ENCODE results near the gene SPIN1. TPM values are rescaled to one million over a fixed set of nuclear protein-coding genes. Genes with fewer than 3 reads are reported as not detected.

Gene SPIN1
- polyA plus RNA-seq, 3 donors, result 11.0 to 14.0 (median 11.3) TPM

GRCh38 chr9:88508326-88508725 lies 120.1 kb downstream of the SPIN1 start:
- no peaks in the 10 kb centered on the region for H3K36me3 ChIP-seq (replicated peaks in 1 of 2; ENCODE audit: control insufficient read depth in 1 of 2, insufficient read depth in 2 of 2, low read length in 2 of 2)
- no peak overlapping the region for H3K4me2 ChIP-seq (replicated peaks; ENCODE audit: extremely low read depth, low read length, poor library complexity, severe bottlenecking)
- no peaks in the 10 kb centered on the region for H3K79me2 ChIP-seq (ENCODE audit: insufficient read depth, low read length)
- peaks cover 3% of the 10 kb centered on the region for H3K4me1 Mint-ChIP-seq
- H3K4me1 ChIP-seq (ENCODE audit: control insufficient read depth in 1 of 2, insufficient read depth in 2 of 2, low read length in 2 of 2), result no peaks in the 10 kb centered on the region
- no peaks in the 10 kb centered on the region for H3K36me3 Mint-ChIP-seq
- H4K20me1 ChIP-seq (ENCODE audit: insufficient read depth, low read length), result no peaks in the 10 kb centered on the region
- H3K9me3 ChIP-seq (replicated peaks in 1 of 2; ENCODE audit: control insufficient read depth in 1 of 2, insufficient read depth in 1 of 2, low read length in 2 of 2), result peaks cover 0 to 4% of the 10 kb centered on the region in 2 donors
- H3K4me3 ChIP-seq (replicated peaks in 1 of 3; ENCODE audit: low read depth in 2 of 3, low read length in 3 of 3), result no peak overlapping the region
- H3K9me3 Mint-ChIP-seq, result peaks cover 0 to 7% (median 4%) of the 10 kb centered on the region in 7 donors
- no peaks in the 10 kb centered on the region for H3K27me3 ChIP-seq (ENCODE audit: control insufficient read depth in 2 of 2, insufficient read depth in 2 of 2, low read length in 2 of 2)
- no peak overlapping the region for H3K27ac Mint-ChIP-seq
- H2AFZ ChIP-seq (ENCODE audit: insufficient read depth, low read depth, low read length, poor library complexity, severe bottlenecking), result no peak overlapping the region
- DNase-seq, result no peak
- H3K27ac ChIP-seq (ENCODE audit: low read depth in 1 of 2, low read length in 2 of 2), result no peak overlapping the region
- no CpG with 5 or more reads among the region's 2 CpGs for WGBS (ENCODE audit: insufficient coverage)
- no peak overlapping the region for H3K4me3 Mint-ChIP-seq
- no peak for TF ChIP-seq CTCF (IDR thresholded peaks at IDR 0.05)
- H3K27me3 Mint-ChIP-seq (ENCODE audit: low read depth in 3 of 3), result peaks cover 1 to 3% (median 2%) of the 10 kb centered on the region in 3 donors
- H3K9ac ChIP-seq (ENCODE audit: insufficient read depth, low read length, poor library complexity, severe bottlenecking), result no peak overlapping the region
- intact Hi-C loops (cut with micrococcal nuclease), result no loop called here

GRCh38 chr9:88511906-88512305 lies 123.7 kb downstream of the SPIN1 start:
- Mint-ChIP-seq H3K9me3 (peaks cover 2 to 20% (median 13%) of the 10 kb centered on the region in 7 donors), H3K27me3 (ENCODE audit: low read depth in 3 of 3) (peaks cover 1 to 4% (median 2%) of the 10 kb centered on the region in 3 donors), H3K4me3 (no peak overlapping the region), H3K27ac (peak overlapping the region in 1 of 7 donors; percentile 9), H3K36me3 (no peaks in the 10 kb centered on the region), H3K4me1 (peaks cover 3% of the 10 kb centered on the region)
- Histone ChIP-seq H4K20me1 (ENCODE audit: insufficient read depth, low read length) (no peaks in the 10 kb centered on the region), H3K4me3 (replicated peaks in 1 of 3; ENCODE audit: low read depth in 2 of 3, low read length in 3 of 3) (no peak overlapping the region), H3K4me1 (ENCODE audit: control insufficient read depth in 1 of 2, insufficient read depth in 2 of 2, low read length in 2 of 2) (no peaks in the 10 kb centered on the region), H3K9me3 (replicated peaks in 1 of 2; ENCODE audit: control insufficient read depth in 1 of 2, insufficient read depth in 1 of 2, low read length in 2 of 2) (peaks cover 0 to 11% of the 10 kb centered on the region in 2 donors), H3K79me2 (ENCODE audit: insufficient read depth, low read length) (no peaks in the 10 kb centered on the region), H2AFZ (ENCODE audit: insufficient read depth, low read depth, low read length, poor library complexity, severe bottlenecking) (no peak overlapping the region), H3K27me3 (ENCODE audit: control insufficient read depth in 2 of 2, insufficient read depth in 2 of 2, low read length in 2 of 2) (no peaks in the 10 kb centered on the region), H3K27ac (ENCODE audit: low read depth in 1 of 2, low read length in 2 of 2) (no peak overlapping the region), H3K4me2 (replicated peaks; ENCODE audit: extremely low read depth, low read length, poor library complexity, severe bottlenecking) (no peak overlapping the region), H3K36me3 (replicated peaks in 1 of 2; ENCODE audit: control insufficient read depth in 1 of 2, insufficient read depth in 2 of 2, low read length in 2 of 2) (no peaks in the 10 kb centered on the region), H3K9ac (ENCODE audit: insufficient read depth, low read length, poor library complexity, severe bottlenecking) (no peak overlapping the region)
- DNase-seq, result no peak
- no peak for TF ChIP-seq CTCF (IDR thresholded peaks at IDR 0.05)
- intact Hi-C loops (cut with micrococcal nuclease), result no loop called here
- 100% methylated on average over 2 of the region's 4 CpGs for WGBS (ENCODE audit: insufficient coverage)

Measured in CD14-positive monocyte (primary cell).